Heart left ventricle (tissue), 13 donors: ENCODE results near the gene CCDC27.

Experiments used
- POLR2A ChIP-seq, 2 donors: fragments of 450-650 bp; IDR thresholded peaks; one replicate each; pipeline ENCODE4 v1.6.1; 2017; ENCODE audit warnings: antibody characterized with exemption in 2 of 2, mild to moderate bottlenecking in 2 of 2, moderate library complexity in 2 of 2
- TF ChIP-seq, protein P1 (sequence below), 12 donors: fragments of 200-600 bp; sonication (generic) in 4 of 12; IDR thresholded peaks; one replicate each; pipeline versions ENCODE4 v1.5.0 to v1.8.0; 2018 to 2022; ENCODE audit warnings: antibody characterized with exemption in 12 of 12, mild to moderate bottlenecking in 5 of 12
- donor health status: ischemic (EF 13 %, LVEDD 7.1; RV severe dilation, severe dysfunction).
- donor health status: DM: no; HTN: yes; CAD: no.
- donor health status: DM: no; HTN: no; CAD: no.
- donor health status: ischemic (EF 25% LVEDD 6.9; RV normal size, moderate dysfunction).
- donor health status: ischemic (EF 25% LVEDD 5.7; RV mildly dilated, moderate dysfunction).
- donor health status: ischemic (EF 35%, LVEDD 5.7; RV mildly dilated, moderate dysfunction).
- donor health status: nonischemic (EF 11% LVEDD 7.7; RV severe dilation, severe dysfunction).
- donor health status: DM: yes; HTN: yes; CAD: no.
- donor health status: PGD.
- donor health status: ischemic (EF 29% LVEDD 5.4; RV normal size, mild dysfunction).
- donor health status: nonischemic (EF 23%, LVEDD 6.1; RV moderate dilation, normal function).

DNA sequence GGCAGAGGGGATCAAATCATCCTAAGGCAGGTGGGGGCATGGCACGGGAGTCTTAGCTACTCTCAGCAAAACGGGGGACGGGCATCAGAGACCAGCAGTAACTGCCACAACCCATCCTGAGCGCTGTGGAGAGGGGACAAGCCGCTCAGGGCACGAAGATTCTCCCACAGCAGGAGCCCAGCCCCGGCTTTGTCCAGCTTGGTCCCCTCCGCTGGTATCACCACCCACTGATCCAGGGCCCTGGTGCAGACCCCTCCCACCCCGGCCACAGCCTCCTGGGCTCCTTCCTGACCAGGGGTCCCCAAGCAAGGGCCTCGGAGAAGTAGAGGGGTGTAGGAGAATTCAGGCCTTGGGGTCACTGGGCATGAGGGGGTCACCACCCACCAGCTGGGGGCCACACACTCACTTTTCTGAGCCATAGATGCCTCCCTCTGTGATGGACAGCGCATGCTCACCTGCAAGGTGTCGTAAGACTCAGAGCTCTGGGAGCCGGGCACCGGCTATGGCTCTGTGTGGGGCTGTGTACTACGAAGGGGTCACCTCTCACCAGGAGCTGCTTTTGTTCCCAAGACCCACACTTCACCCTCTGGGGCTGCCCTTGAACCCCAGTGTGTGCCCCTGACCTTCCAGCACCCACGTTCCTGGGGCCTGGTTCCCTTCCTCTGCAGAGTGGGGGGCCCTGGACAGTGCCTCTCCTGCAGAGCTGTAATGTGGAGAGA is 18.0 kb downstream of the CCDC27 start:
- TF ChIP-seq, protein P1, sequence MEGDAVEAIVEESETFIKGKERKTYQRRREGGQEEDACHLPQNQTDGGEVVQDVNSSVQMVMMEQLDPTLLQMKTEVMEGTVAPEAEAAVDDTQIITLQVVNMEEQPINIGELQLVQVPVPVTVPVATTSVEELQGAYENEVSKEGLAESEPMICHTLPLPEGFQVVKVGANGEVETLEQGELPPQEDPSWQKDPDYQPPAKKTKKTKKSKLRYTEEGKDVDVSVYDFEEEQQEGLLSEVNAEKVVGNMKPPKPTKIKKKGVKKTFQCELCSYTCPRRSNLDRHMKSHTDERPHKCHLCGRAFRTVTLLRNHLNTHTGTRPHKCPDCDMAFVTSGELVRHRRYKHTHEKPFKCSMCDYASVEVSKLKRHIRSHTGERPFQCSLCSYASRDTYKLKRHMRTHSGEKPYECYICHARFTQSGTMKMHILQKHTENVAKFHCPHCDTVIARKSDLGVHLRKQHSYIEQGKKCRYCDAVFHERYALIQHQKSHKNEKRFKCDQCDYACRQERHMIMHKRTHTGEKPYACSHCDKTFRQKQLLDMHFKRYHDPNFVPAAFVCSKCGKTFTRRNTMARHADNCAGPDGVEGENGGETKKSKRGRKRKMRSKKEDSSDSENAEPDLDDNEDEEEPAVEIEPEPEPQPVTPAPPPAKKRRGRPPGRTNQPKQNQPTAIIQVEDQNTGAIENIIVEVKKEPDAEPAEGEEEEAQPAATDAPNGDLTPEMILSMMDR (IDR thresholded peaks at IDR 0.05): no peak
- TF ChIP-seq POLR2A (IDR thresholded peaks at IDR 0.05): no peak
